NCI-H2227 treated with DMSO at 0.1 percent for 48 hours (cell line): ENCODE results near the gene PLEKHA3.
A peak's percentile ranks its signal among the peaks of the same experiment; 100 is the strongest.

Experiments used
- DNase-seq: peaks from one replicate; lab custom pipeline; 2025; lab: John Stamatoyannopoulos, UW

Gene PLEKHA3

DNA sequence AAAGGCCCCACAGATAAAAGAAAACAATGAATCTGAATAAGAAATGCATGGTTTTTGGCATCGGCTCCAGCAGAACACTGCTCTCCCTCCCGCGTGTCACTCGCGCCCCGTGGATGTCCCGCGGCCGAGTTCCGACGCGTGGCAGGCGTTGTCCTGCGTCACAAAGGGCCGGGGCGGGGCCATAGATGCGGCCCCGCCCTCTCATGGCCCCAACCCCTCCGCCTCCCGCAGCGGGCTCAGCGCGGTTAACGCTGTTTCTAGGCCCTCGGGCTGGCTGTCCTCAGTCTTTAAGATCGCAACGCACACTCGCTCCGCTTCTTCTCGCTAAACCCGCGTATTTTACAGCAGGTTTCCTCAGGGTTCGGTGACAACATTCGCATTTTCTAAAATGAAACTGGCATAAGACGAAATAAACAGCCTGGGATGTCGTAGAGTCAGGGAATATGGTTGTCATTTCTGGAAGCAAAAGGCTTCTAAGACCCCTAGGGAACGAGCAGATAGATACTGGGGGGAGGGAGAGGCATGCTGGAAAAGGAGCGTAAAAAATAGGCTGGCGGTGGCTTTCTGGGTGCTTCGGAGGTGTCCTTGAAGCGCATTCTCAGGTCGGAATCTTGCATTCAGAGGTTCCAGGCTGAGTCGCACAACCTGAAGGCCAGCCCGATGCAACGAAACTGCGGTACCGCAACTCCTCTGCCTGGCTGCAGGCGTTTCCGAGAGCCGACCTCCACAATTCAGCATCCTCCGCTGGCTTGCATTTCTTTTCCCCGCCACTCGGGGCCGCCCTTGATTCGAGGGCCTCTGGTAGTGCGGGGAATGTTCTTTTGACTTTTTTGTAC lies 1.6 kb upstream of the PLEKHA3 start, which contains the start of gene FKBP7:
FKBP7 (minus strand) TSS at position 162 of the 836 bp plus-strand sequence; CDS start at position 61, 101 bp downstream.
- peak; percentile 95 for DNase-seq

DNA sequence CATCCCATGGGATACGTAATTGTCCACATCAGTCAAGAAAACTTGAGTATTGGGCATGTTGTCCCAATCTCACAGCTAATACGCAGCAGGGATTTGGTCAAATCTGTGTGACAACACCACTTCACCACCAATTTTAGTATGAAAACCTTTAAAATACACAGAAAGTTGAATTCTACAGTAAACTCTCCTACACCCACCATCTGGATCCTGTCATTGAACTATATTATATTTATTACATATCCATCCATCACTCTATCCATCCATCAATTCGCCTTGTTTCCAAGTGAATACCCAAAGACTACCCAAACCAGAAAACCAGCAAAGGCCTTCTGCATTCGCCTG lies 1.0 kb upstream of the PLEKHA3 start:
- no peak for DNase-seq

DNA sequence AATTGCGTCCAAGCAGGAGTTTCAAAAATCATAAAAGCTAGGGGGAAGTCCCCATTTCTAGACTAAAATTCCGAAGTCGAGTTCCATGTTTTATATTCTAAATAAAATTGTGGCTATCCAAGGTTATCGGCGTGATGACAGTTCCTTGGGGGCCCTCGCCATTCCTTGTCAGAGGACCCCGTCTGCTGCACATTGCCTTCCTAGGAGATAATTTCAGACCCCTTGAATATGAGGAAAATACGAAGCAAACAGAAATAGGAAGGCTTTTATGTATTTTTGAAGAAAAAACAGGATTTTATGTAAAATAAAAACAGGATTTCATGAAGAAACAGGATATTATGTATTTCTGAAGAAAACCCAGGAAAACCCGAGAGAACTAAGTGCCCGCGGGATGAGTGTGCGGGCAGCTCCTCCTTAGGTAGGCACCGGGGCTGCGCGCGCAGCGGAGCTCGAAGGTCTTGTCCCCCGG lies 465 bp upstream of the PLEKHA3 start:
- DNase-seq: no peak

DNA sequence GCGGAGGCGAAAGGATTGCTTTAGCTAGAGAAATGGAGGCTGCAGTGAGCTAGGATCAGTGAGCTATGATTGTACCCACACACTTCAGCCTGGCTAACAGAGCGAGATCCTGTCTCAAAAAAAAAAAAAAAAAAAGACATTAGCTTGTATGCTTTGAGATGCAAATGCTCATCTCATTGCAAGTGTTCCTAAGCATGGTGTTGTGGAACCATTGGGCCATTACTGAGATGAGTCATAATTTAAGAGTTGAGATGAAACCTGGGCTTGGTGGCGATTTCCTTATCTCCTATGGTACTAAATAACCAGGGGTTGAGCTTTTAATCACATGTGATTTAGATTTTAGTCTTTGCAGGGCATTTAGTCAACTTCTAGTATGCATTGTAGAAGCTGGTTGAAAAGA lies 2.2 kb downstream of the PLEKHA3 start:
- peak; percentile 37 for DNase-seq

DNA sequence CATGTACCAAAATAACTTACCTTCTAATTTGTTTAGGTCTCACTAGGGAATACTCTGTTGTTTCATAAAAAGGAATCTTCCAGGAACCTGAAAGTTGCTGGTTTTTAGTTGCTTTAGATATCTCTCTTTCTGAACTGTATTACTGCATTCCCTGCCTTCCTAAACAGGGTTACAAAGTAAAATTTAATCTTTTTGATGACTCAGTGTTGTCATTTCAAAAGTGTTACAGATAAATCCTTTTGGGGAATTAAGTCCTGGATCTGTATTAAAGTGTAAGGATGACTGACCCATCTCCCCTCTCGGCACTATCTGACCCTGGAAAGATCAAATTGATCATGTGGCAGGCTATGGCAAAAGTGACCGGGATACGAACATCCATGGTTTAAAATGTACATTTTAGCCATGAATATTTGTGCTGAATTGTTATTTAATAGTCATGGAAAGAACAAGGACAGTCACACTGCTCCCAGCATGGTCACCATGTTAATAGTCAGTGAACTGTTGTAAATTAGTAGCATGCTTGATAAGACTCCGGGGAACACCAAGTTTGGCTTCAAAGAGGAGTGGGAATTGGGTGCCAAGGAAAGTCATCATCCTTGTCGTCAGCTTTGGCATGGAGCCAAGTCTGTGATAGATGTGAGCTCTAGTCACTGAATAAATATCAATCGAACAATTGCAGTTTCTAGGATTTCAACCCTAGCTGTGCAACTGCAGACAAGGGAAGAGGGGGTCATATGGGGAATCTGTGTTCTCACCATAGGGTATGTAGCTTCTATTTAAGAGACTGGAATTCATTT lies 4.2 kb downstream of the PLEKHA3 start:
- peak; percentile 36 for DNase-seq

DNA sequence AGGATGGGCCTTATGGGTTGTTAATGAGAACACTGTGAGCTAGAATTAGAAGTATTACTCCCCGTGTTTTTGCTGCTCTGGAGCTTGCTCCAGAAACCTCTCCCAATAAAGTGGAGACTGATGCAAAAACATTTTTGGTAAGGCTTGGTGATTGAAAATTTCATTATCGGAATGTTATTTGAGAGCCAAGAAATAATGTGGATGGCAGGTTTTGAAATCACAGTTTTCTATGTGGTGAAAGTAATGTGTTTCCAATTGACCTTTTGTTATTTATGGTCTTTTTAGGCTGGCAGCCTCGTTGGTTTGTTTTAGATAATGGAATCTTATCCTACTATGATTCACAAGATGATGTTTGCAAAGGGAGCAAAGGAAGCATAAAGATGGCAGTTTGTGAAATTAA lies 5.1 kb downstream of the PLEKHA3 start:
- DNase-seq: no peak

DNA sequence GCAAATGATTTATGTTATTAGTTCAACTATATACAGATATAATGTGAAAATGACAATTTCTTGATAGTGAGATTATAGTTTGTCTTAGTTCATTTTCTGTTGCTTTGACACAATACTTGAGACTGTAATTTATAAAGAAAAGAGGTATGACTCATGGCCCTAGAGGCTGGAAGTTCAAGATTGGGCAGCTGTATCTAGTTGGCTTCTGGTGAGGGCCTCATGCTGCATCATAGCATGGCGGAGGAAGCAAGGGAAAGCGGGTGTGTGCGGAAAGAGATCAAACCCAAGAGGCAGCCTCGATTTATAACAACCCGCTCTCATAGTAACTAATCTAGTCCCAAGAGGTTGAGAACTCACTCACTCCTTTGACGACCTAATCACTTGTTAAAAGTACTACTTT lies 11.4 kb downstream of the PLEKHA3 start:
- DNase-seq: no peak

DNA sequence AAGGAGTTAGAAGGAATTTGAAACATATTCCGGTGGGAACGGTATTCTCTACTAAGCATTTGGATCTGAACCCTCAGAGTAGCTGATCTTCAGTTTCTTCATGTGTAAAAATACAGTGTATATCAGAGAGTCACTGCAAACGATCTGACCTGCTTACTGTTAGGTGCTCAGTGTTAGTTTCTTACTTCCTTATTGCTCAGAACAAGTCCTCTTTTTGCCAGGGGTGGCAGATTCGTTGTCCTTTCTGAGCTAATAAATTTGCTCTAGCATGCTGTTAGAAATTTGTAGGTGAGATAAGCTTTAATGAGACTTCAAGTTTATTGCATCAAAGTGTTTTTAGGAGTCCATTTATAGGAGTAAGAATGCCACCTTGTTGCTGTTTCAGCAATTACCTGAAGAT lies 15.8 kb downstream of the PLEKHA3 start:
- DNase-seq: no peak

DNA sequence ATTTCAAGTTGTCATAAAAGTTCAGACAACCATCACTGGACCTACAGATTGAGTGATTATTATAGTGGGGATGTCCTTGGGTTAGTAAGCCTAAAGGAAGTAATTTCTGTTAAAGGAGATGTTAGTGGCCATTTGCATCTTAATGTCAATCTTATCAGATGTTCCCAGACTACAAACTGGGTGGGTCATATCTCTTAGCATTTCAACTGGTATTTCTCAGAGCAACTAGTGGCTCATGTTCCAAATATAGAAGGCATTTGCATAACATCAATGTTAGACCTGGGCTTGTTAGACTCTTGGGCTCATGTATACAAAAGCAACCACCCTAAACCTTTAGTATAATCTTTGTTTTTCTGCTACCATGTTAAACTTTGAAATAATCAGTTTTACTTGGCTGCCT lies 17.9 kb downstream of the PLEKHA3 start:
- DNase-seq: no peak

DNA sequence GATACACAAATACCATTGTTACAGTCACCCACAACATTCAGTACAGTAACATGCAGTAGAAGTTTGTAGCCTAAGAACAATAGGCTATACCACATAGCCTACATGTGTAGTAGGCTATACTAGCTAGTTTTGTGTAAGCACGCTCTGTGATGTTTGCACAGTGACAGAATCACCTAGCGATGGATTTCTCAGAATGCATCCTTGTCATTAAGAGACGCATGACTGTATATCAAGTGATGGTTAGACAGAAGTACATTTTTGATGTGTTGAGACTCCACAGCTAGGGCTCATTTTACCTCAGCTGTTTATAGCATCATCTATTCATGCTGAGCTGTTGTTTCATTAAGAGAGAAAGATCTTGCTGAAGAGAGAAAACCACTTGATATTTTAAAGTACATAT lies 19.4 kb downstream of the PLEKHA3 start:
- no peak for DNase-seq

DNA sequence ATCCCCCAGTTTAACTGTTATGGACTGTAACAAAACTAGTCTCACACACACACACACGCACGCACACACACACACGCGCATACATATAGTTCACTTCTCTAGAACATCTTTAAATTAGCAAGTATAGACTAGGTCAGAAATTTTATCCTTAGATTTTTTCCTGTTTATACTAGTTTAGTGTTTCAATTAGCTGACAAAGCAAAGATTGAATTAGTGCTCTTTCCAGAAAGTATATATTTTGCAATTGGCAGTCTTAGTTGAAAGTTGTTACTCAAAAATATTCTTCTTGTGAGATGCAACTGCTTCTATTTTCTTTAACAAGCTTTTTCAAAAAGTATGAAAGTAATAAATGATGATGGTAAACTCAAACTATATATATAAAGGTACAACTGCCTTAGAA lies 22.5 kb downstream of the PLEKHA3 start:
- DNase-seq: no peak

DNA sequence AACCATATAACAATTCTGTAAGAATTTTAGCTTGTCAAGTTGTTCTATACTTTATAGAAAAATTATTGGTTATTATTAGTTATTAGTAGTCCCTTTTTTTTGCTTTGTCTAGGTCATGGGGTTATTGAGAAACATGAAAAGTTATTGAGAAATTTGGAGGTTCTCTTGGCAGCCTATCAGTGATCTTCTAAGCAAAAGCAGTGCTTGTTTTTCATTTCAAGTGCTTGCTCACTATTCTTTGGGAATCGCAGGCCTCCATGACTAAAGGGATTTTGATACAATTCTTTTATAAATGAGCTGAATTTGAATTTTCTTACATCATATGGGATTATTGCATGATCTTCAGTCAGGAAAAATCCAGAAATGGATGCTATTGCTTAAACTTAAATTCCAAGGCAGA lies 25.8 kb downstream of the PLEKHA3 start:
- no peak for DNase-seq

DNA sequence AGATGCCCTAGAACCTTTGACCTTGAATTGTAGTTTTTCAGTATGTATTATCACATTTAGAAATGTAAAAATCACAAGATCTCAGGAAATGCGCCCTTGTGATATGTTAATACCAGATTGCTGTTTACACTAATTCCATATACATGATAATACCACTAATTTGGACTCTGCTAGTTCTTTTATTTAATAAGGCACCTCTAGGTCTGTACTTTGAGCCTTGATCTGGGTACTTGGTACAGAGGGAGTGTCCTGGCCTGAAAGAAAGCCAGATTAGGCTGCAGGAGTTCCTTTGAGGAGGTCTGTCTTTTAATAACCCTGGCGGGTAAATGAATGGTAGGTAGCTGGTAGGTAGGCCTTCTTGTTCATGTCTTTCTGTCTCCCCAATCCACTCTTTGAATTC lies 26.3 kb downstream of the PLEKHA3 start:
- no peak for DNase-seq

DNA sequence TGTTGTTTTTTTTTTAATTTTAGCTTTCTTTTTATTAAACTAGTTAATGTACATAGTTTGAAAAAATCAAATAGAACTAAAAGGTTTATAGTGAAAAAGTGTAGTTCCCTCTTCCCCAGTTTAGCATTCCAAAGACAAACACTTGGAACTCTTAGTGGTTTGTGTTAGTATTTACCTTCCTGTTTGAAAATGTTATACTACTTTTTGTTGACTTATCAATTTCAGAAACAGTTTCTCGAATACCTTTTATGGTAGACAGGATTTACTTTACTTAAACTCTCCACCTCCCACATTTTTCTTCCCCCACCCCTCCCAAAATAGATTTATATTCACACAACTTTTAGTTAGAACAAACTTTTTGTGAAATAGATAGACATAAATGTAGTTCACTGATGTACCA lies 26.7 kb downstream of the PLEKHA3 start:
- DNase-seq: no peak

DNA sequence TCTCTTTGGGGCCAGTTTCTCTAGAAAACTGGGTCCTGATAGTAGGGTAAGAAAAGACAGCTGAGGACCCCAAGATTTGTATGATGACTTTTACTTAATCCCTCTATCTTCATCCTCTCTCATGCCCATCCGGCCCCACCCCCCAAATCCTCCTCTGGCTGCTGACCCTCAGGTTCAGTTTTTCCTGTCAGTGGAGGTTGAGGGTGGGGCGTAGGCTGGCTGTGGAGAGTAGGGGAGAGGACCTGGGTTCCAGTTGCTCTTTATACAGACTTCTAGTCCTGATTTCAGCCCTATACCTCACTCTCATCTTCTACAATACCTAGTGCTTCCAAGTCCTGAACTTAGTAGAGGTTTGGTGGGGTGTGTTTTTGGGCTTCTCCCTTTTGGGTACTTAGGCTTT lies 28.4 kb downstream of the PLEKHA3 start:
- DNase-seq: no peak

DNA sequence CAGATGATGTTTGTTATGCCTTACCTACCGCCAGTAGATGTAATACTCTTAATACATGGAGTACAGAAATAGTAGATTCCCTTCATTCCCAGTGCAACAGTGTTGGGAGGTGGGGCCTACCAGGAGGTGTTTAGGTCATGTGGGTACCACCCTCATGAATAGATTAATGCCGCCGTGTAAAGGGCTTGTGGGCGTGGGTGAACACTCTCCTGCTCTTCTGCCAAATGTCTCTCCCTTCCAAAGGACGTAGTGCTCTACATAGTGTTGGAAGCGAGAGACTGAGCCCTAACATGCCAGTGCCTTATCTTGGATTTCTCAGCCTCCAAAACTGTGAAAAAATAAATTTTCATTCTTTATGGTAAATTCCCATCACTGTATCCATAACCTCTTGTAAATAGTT lies 30.1 kb downstream of the PLEKHA3 start:
- DNase-seq: no peak

DNA sequence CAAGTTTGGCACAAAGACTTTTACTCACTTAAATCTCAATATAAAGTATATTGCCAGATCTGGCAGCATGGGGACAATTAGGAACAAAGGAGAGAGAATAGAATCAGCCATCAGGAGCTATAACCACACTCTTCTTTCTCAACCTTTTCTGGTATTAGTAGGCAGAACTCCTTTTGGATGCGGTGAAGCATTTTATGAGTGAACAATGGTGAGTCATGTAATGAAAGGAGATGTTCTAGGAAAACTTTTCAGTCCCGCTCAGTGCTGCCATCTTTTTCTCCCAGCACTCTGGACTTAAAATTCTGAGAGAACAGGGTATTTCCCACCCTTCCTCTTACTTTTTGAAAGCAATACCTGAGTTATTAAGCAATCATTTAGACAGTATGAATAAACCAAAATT lies 32.2 kb downstream of the PLEKHA3 start:
- DNase-seq: no peak

DNA sequence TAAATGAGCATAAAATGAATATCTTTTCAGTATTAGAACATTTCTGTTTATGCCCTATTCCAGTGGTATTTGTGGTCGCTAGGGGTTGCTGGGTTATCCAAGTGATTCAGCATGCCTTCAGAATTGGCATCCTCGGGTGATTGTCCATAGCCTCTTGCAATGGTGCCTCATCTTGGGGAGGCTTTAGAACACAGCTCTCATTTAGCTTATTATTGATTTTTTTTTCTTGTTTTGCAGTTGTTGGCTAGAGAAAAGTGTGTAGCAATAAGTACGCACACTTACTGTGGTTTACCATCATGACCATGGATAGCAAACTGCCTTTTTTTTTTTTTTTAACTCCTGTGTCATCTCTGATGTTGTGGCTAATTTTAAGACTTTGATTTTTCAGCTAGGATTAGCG lies 33.6 kb downstream of the PLEKHA3 start:
- no peak for DNase-seq

DNA sequence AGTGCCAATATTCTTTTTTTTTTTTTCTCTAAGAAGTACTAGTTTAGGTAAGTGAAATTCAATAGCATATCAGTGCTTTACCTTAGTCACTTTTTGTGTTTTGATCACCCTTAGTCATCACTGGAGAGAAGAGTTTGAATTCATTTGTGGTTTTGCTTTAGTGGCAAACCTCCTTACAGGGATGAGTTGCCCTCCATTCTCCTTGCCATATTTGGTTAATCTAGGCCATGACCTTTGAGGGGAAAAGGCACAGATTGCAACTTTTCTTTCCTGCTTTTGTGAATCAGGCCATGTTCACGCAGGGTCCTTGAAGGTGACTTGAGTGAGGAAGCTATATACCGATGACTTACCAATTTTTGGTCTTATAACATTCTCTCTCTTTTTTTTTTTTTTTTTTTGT lies 34.4 kb downstream of the PLEKHA3 start:
- no peak for DNase-seq

DNA sequence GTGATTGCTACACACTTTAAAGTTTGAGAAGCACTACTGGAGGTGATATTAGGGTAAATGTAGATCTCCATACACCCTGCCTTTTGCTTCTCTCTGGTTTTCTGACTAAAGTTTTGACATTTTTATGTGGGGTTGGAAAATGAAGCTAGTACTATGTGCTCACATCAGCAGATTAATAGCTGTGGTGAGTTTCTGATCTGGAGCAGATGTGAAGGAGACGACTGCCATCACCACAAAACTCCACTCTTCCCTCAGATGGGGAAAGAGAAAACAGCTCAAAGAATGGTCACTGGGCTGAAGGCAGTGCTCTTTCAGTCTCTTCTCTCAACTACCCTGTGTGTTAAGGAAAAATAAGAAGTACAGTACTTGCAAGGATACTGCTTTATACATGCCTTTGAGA lies 37.2 kb downstream of the PLEKHA3 start:
- no peak for DNase-seq

DNA sequence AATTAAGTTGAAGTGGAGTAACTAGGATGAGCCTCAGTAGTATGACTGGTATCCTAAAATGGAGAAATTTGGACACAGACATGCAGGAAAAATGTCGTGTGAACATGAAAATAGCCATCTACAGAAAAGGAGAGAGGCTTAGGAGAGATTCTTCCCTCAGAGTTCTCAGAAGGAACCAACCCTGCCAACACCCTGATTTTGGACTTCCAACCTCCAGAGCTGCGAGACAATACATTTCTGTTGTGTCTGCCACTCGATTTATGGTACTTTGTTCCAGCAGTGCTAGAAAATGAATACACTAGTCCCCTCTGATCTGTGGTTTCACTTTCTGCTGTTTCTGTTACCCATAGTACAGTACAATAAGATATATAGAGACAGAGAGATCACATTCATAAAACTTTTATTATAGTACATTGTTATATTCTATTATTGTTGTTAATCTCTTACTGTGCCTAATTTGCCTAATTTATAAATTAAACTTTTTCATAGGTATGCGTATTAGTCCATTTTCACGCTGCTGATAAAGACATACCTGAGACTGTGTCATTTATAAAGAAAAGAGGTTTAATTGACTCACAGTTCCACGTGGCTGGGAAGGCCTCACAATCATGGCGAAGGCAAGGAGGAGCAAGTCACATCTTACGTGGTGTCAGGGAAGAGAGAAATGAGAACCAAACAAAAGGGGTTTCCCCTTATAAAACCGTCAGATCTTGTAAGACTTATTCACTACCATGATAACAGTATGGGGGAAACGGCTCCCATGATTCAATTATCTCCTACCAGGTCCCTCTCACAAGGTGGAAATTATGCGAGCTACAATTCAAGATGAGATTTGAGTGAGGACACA lies 41.3 kb downstream of the PLEKHA3 start:
- DNase-seq: no peak

DNA sequence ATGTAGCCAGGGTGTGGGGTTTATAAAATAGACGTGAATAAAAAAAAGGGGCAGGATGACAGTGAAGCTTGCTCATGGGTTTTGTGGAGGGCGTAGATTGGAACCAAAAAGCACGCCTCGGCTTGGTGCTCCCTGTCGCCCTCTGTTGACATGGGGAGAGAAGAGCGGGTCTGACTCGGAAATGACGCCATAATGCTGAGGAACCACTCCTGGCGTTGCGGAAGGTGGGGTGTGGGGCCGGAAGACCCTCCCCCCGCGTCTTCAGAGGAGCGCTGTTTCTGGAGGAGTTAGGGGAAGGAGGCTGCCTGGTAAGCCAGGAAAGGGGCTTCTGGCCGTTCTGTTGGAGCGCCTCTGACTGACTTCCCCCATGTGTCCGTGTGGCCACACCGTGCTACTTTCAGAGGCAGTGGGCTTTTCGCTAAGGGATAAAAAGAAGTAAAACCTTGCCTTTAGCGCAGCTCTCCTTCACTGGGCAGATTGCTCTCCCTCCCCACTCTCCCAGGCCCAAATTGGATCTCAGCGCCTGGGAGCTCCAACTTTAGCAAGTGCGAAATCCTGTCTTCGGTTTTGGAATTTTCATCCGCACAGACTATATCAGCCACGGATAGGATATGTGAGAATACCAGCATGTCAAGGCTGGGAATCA lies 42.8 kb downstream of the PLEKHA3 start:
- no peak for DNase-seq
